Keratinocyte (primary cell): ENCODE measurements around the gene CLRN2. TPM values are rescaled to one million over a fixed set of nuclear protein-coding genes. Genes with fewer than 3 reads are reported as not detected.

Experiments used
- DNase-seq: peaks from one replicate; pipeline ENCODE4 v3.0.0-alpha.2; 2011; ENCODE audit warnings: low read depth, missing footprints, low spot score
- FAIRE-seq: peaks from 2 replicates; lab custom pipeline; 2011; peaks lifted over from hg19 to GRCh38; lab: Jason Lieb, UNC
- H2AFZ ChIP-seq: 2 replicates; pipeline ENCODE4 v1.6.0; 2012; ENCODE audit warnings: low read length, control low read depth, inconsistent platforms; ENCODE audit not compliant: control insufficient read depth
- H3K27ac ChIP-seq: 2 replicates; pipeline ENCODE4 v1.5.1; 2011; ENCODE audit warnings: low read length; ENCODE audit not compliant: control insufficient read depth, insufficient read depth
- H3K27me3 ChIP-seq: 3 replicates; pipeline ENCODE4 v1.6.0; 2011; ENCODE audit warnings: low read length; ENCODE audit not compliant: control insufficient read depth, insufficient read depth; ENCODE audit errors: extremely low read depth
- H3K36me3 ChIP-seq, 2 experiments: 2 replicates in 1 of 2; 3 replicates in 1 of 2; pipeline ENCODE4 v1.5.1; 2011; ENCODE audit warnings: low read length in 2 of 2, mild to moderate bottlenecking in 1 of 2; ENCODE audit not compliant: control insufficient read depth in 2 of 2, insufficient read depth in 2 of 2; ENCODE audit errors: extremely low read depth in 1 of 2
- H3K4me1 ChIP-seq: 3 replicates; pipeline ENCODE4 v1.5.1; 2011; ENCODE audit warnings: low read length; ENCODE audit not compliant: control insufficient read depth, insufficient read depth; ENCODE audit errors: extremely low read depth
- H3K4me2 ChIP-seq: 3 replicates; pipeline ENCODE4 v1.6.0; 2011; ENCODE audit warnings: low read depth, low read length; ENCODE audit not compliant: control insufficient read depth, insufficient read depth; ENCODE audit errors: extremely low read depth
- H3K4me3 ChIP-seq, 3 experiments: fragments of 200-600 bp in 1 of 3; sonication (generic) in 1 of 3; 2 replicates in 2 of 3; 3 replicates in 1 of 3; pipeline ENCODE4 v1.5.1; 2011 to 2016; ENCODE audit warnings: low read length in 3 of 3, mild to moderate bottlenecking in 3 of 3, control low read depth in 2 of 3, inconsistent platforms in 1 of 3, low read depth in 1 of 3, mixed read lengths in 1 of 3, mixed run types in 1 of 3, moderate library complexity in 1 of 3; ENCODE audit not compliant: control insufficient read depth in 2 of 3, insufficient read depth in 2 of 3; ENCODE audit errors: extremely low read depth in 1 of 3
- H3K79me2 ChIP-seq: 2 replicates; pipeline ENCODE4 v1.6.0; 2012; ENCODE audit warnings: low read length; ENCODE audit not compliant: control insufficient read depth, insufficient read depth
- H3K9ac ChIP-seq: 3 replicates; pipeline ENCODE4 v1.6.0; 2011; ENCODE audit warnings: low read length; ENCODE audit not compliant: control insufficient read depth, insufficient read depth; ENCODE audit errors: extremely low read depth
- H3K9me1 ChIP-seq: 3 replicates; pipeline ENCODE4 v1.6.0; 2011; ENCODE audit warnings: low read length; ENCODE audit not compliant: control insufficient read depth, insufficient read depth; ENCODE audit errors: extremely low read depth
- H3K9me3 ChIP-seq: 2 replicates; pipeline ENCODE4 v1.5.1; 2012; ENCODE audit warnings: low read depth, low read length; ENCODE audit not compliant: control insufficient read depth
- H4K20me1 ChIP-seq: 3 replicates; pipeline ENCODE4 v1.6.0; 2011; ENCODE audit warnings: low read length; ENCODE audit not compliant: control insufficient read depth, insufficient read depth; ENCODE audit errors: extremely low read depth
- CTCF ChIP-seq, 3 experiments: IDR thresholded peaks in 1 of 3; conservative IDR thresholded peaks in 1 of 3; optimal IDR thresholded peaks in 1 of 3; 2 replicates in 2 of 3; 3 replicates in 1 of 3; pipeline versions ENCODE3 to v1.5.1; 2011; ENCODE audit warnings: low read length in 3 of 3, mild to moderate bottlenecking in 3 of 3, moderate library complexity in 2 of 3, control low read depth in 1 of 3, inconsistent platforms in 1 of 3; ENCODE audit not compliant: insufficient read depth in 2 of 3; ENCODE audit errors: extremely low read depth in 1 of 3
- EZH2 ChIP-seq: IDR thresholded peaks from one replicate; pipeline ENCODE4 v1.6.1; 2012; ENCODE audit warnings: inconsistent platforms, mild to moderate bottlenecking, low read length, moderate library complexity
- dilution Hi-C: fragments of 300-500 bp; cut with MboI; formaldehyde crosslinking; loops from one replicate; pipeline ENCODE4 v1.7.0; 2020; ENCODE audit warnings: low sequenced_read_pairs; ENCODE audit not compliant: extremely low pct_ligation_motif_present
- polyA plus RNA-seq, 5 experiments: library from polyadenylated mRNA; depleted of rRNA in 3 of 5; stranded (reverse) in 3 of 5; stranded (forward) in 1 of 5; unstranded in 1 of 5; fragments of >200 nt; gene quantifications; 1 replicate in 1 of 5; 2 replicates in 3 of 5; 3 replicates in 1 of 5; pipeline versions ENCODE4 v1.2.1 to v1.2.3, GENCODE V29; 2011 to 2012; ENCODE audit warnings: missing spikeins in 2 of 5, low read depth in 1 of 5, low replicate concordance in 1 of 5

CLRN2 gene
- polyA plus RNA-seq, 1 donor (not counting 4 experiments of a cell fraction or from before 2014, with no cell fraction given): not detected

GRCh38 chr4:17491196-17491595 lies 23.8 kb upstream of the CLRN2 start:
- Histone ChIP-seq H3K4me2 (no peak overlapping the region), H3K79me2 (peaks cover 9% of the 10 kb centered on the region), H3K36me3 (peaks cover 18 to 58% of the 10 kb centered on the region in 2 experiments), H3K9me1 (no peaks in the 10 kb centered on the region), H4K20me1 (no peaks in the 10 kb centered on the region), H3K9me3 (no peaks in the 10 kb centered on the region), H3K27me3 (no peaks in the 10 kb centered on the region), H3K4me3 (no peak overlapping the region), H2AFZ (no peak overlapping the region), H3K4me1 (peaks cover 8% of the 10 kb centered on the region), H3K9ac (no peak overlapping the region), H3K27ac (no peak overlapping the region)
- FAIRE-seq: no peak
- DNase-seq: no peak
- dilution Hi-C loops: no loop called here
- TF ChIP-seq CTCF (optimal IDR thresholded peaks at IDR 0.05 in 1 of 3, IDR thresholded peaks at IDR 0.05 in 1 of 3, conservative IDR thresholded peaks at IDR 0.05 in 1 of 3; ENCODE audit: extremely low read depth in 1 of 3, insufficient read depth in 2 of 3, low read length in 3 of 3) (no peak), EZH2 (no peak)

GRCh38 chr4:17492058-17492741 lies 22.8 kb upstream of the CLRN2 start:
- H3K27me3 ChIP-seq: no peaks in the 10 kb centered on the region
- H4K20me1 ChIP-seq: no peaks in the 10 kb centered on the region
- no peak for DNase-seq
- H3K4me3 ChIP-seq: no peak overlapping the region
- H3K36me3 ChIP-seq: peaks cover 15 to 52% of the 10 kb centered on the region in 2 experiments
- peaks cover 9% of the 10 kb centered on the region for H3K79me2 ChIP-seq
- H3K9me1 ChIP-seq: no peaks in the 10 kb centered on the region
- H3K4me2 ChIP-seq: no peak overlapping the region
- no peak overlapping the region for H2AFZ ChIP-seq
- TF ChIP-seq EZH2 (no peak), CTCF (optimal IDR thresholded peaks at IDR 0.05 in 1 of 3, IDR thresholded peaks at IDR 0.05 in 1 of 3, conservative IDR thresholded peaks at IDR 0.05 in 1 of 3; ENCODE audit: extremely low read depth in 1 of 3, insufficient read depth in 2 of 3, low read length in 3 of 3) (no peak)
- dilution Hi-C loops: no loop called here
- H3K27ac ChIP-seq: no peak overlapping the region
- H3K9me3 ChIP-seq: no peaks in the 10 kb centered on the region
- H3K9ac ChIP-seq: no peak overlapping the region
- FAIRE-seq: no peak
- H3K4me1 ChIP-seq: peaks cover 8% of the 10 kb centered on the region
